ENCODE results near the gene ZNF3. TPM values are rescaled to one million over a fixed set of nuclear protein-coding genes. Genes with fewer than 3 reads are reported as not detected.

Gene ZNF3
- total RNA-seq, 1 donor from 2014 or later = 39.6 TPM

- no peak for DNase-seq
- intact Hi-C loops (cut with micrococcal nuclease) = loop anchor here (1.0 to 2.0 kb wide), 10 partner anchors 9 to 308 kb away; partner anchors contain the start of genes CNPY4, GPC2, LAMTOR4 and MEPCE
- Mint-ChIP-seq H3K27ac (peak overlapping the region; percentile 63), H3K4me3 (peak overlapping the region; percentile 100), H3K27me3 (no peaks in the 10 kb centered on the region), H3K4me1 (peaks cover 44% of the 10 kb centered on the region), H3K9me3 (no peaks in the 10 kb centered on the region), H3K36me3 (ENCODE audit: low read depth) (peaks cover 10% of the 10 kb centered on the region)
- no peak for ATAC-seq (ENCODE audit: low read depth)
- ChIA-PET POLR2A (interaction anchor here (0.6 to 3.7 kb wide), 9 partner anchors 12 to 149 kb away, joined by 3 to 15 read pairs (median 3); partner anchors contain the start of genes AP4M1, COPS6, LAMTOR4 and MCM7), CTCF (interaction anchor here (0.7 to 1.4 kb wide), 5 partner anchors 27 to 215 kb away, joined by 3 to 6 read pairs (median 3); partner anchors contain the start of genes AP4M1, AZGP1 and MCM7)
- no peak for TF ChIP-seq CTCF (IDR thresholded peaks at IDR 0.05)
Measured at GRCh38 chr7:100127866-100128636, 46.5 kb upstream of the ZNF3 start.

- H3K27me3 Mint-ChIP-seq = no peaks in the 10 kb centered on the region
- peaks cover 10% of the 10 kb centered on the region for H3K36me3 Mint-ChIP-seq (ENCODE audit: low read depth)
- ChIA-PET POLR2A (interaction anchor here (0.6 to 2.9 kb wide), 18 partner anchors 13 to 309 kb away, joined by 3 to 49 read pairs (median 4); partner anchors contain the start of genes AP4M1, COPS6, GPC2 and LAMTOR4), CTCF (interaction anchor here (0.6 to 1.2 kb wide), 4 partner anchors 13 to 323 kb away, joined by 3 read pairs; no protein-coding TSS in a partner anchor)
- DNase-seq = peak; percentile 81
- TF ChIP-seq CTCF (IDR thresholded peaks at IDR 0.05) = no peak
- intact Hi-C loops (cut with micrococcal nuclease) = loop anchor here (1.0 to 2.0 kb wide), 10 partner anchors 8 to 309 kb away; partner anchors contain the start of genes CNPY4, GPC2, LAMTOR4 and MEPCE
- H3K27ac Mint-ChIP-seq = peak within 1 kb of the TSS; percentile 100
- H3K4me3 Mint-ChIP-seq = peak within 1 kb of the TSS; percentile 100
- H3K9me3 Mint-ChIP-seq = no peaks in the 10 kb centered on the region
- ATAC-seq (ENCODE audit: low read depth) = peak; percentile 85
- peaks cover 41% of the 10 kb centered on the region for H3K4me1 Mint-ChIP-seq
Measured at GRCh38 chr7:100126931-100127865, 45.7 kb upstream of the ZNF3 start, which contains the start of gene MBLAC1. Gene MBLAC1 (plus strand): TSS chr7:100126967. CDS start chr7:100127396, 429 bp downstream.

DNA sequence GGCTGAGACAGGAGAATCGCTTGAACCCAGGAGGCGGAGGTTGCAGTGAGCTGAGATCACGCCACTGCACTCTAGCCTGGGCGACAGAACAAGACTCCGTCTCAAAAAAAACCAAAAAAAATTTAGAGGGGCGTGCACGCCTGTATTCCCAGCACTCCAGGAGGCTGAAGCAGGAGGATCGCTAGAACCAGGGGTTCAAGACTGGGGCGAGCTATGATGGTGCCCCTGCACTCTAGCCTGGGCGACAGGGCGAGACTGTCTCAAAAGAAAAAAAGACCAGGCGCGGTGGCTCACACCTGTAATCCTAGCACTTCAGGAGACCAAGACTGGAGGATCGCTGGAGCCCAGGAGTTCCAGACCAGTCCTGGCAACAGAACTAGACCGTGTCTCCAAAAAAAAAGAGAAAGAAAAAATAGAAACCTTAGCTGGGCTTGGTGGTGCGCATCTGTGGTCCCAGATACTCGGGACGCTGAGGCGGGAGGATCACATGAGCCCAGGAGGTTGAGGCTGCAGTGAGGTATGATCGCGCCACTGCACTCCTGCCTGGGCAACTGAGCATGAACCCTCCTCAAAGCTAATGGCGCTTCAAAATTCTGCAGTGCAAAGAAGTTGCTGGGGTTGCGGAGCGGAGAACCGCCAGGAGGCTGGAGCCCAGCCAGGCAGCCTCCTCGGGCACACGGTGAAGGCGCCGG lies 44.9 kb upstream of the ZNF3 start:
- ChIA-PET CTCF (interaction anchor here (0.6 to 1.2 kb wide), 4 partner anchors 12 to 324 kb away, joined by 3 read pairs; no protein-coding TSS in a partner anchor), POLR2A (interaction anchor here (0.5 to 2.9 kb wide), 18 partner anchors 23 to 310 kb away, joined by 3 to 49 read pairs (median 4); partner anchors contain the start of genes AP4M1, COPS6, GPC2 and LAMTOR4)
- Mint-ChIP-seq H3K36me3 (ENCODE audit: low read depth) (peaks cover 10% of the 10 kb centered on the region), H3K4me1 (peaks cover 39% of the 10 kb centered on the region), H3K27me3 (no peaks in the 10 kb centered on the region), H3K27ac (peak overlapping the region; percentile 100), H3K9me3 (no peaks in the 10 kb centered on the region), H3K4me3 (peak overlapping the region; percentile 100)
- ATAC-seq (ENCODE audit: low read depth) (no peak), DNase-seq (no peak)
- TF ChIP-seq CTCF (IDR thresholded peaks at IDR 0.05) = no peak
- intact Hi-C loops (cut with micrococcal nuclease) = loop anchor here (2.0 kb wide), 2 partner anchors 208 to 302 kb away; partner anchors contain the start of genes MEPCE, TRIM4 and ZCWPW1

DNA sequence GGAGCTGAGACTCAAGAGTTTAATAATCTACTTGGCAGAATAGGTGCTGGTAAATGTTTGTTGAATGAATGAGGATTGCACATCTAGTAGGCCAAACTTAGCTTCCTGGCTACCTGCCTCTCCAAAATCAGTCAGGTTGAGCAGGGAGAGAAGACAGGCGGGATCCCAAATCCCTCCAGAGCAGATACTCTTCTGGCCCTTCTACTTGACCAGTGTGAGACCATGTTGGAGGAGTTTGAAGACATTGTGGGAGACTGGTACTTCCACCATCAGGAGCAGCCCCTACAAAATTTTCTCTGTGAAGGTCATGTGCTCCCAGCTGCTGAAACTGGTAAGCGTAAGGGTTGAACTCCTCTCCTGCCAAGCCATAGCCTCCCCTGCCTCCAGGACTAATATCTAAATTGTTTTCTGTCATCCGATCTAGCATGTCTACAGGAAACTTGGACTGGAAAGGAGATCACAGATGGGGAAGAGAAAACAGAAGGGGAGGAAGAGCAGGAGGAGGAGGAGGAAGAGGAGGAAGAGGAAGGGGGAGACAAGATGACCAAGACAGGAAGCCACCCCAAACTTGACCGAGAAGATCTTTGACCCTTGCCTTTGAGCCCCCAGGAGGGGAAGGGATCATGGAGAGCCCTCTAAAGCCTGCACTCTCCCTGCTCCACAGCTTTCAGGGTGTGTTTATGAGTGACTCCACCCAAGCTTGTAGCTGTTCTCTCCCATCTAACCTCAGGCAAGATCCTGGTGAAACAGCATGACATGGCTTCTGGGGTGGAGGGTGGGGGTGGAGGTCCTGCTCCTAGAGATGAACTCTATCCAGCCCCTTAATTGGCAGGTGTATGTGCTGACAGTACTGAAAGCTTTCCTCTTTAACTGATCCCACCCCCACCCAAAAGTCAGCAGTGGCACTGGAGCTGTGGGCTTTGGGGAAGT lies 43.0 kb upstream of the ZNF3 start:
- Mint-ChIP-seq H3K4me1 (peaks cover 49% of the 10 kb centered on the region), H3K27ac (peak overlapping the region; percentile 35), H3K4me3 (no peak overlapping the region), H3K9me3 (no peaks in the 10 kb centered on the region), H3K27me3 (no peaks in the 10 kb centered on the region), H3K36me3 (ENCODE audit: low read depth) (peaks cover 12% of the 10 kb centered on the region)
- ATAC-seq (ENCODE audit: low read depth) = no peak
- intact Hi-C loops (cut with micrococcal nuclease) = no loop called here
- ChIA-PET CTCF (interaction anchor here (1.2 kb wide), 1 partner anchor 221 kb away, joined by 3 read pairs; no protein-coding TSS in a partner anchor), POLR2A (interaction anchor here (0.6 to 2.9 kb wide), 5 partner anchors 24 to 245 kb away, joined by 3 to 49 read pairs (median 9); partner anchors contain the start of genes AP4M1 and MCM7)
- DNase-seq = no peak
- no peak for TF ChIP-seq CTCF (IDR thresholded peaks at IDR 0.05)

Measured in activated B cell treated with CpG ODN at 0.5 μM for 24 hours (primary cell).